ENCODE data around the gene EMSY.

- TF ChIP-seq POLR2A (IDR thresholded peaks at IDR 0.05; ENCODE audit: low read depth, low read length): no peak
- no peak for TF ChIP-seq POLR2AphosphoS5 (IDR thresholded peaks at IDR 0.05; ENCODE audit: low read depth, low read length)
- TF ChIP-seq TAF1 (IDR thresholded peaks at IDR 0.05; ENCODE audit: low read depth, low read length): no peak
- TF ChIP-seq SPI1 (IDR thresholded peaks at IDR 0.05; ENCODE audit: low read depth, low read length): no peak
- TF ChIP-seq PAX5 (IDR thresholded peaks at IDR 0.05; ENCODE audit: insufficient read depth, low read length, severe bottlenecking): no peak
- TF ChIP-seq POU2F2 (IDR thresholded peaks at IDR 0.05; ENCODE audit: low read depth, low read length): no peak
Observed at GRCh38 chr11:76587820-76588454, 143.1 kb downstream of the EMSY start.
